ENCODE data around the gene PRELP.
A peak's percentile ranks its signal among the peaks of the same experiment; 100 is the strongest.

DNA sequence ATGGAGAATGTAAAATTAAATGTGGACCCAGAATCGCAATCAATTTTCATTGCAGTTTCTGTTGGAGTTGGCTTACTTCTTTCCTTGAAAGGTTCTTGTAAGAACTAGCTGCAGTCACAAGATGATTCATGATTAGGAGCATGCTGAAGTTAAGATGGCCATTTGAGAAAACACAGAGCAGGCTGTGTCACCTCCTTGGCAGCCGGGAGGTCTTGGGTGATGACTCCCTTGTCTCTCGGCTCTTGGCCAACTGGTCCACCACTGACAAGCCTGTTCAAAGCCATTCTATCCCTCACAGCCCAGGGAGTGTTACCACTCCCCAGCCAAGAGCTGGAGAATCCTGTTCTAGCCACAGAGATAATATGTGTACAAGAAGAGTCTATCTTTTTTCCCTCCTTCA, 58.9 kb downstream of the PRELP start:
- TF ChIP-seq, protein P1, sequence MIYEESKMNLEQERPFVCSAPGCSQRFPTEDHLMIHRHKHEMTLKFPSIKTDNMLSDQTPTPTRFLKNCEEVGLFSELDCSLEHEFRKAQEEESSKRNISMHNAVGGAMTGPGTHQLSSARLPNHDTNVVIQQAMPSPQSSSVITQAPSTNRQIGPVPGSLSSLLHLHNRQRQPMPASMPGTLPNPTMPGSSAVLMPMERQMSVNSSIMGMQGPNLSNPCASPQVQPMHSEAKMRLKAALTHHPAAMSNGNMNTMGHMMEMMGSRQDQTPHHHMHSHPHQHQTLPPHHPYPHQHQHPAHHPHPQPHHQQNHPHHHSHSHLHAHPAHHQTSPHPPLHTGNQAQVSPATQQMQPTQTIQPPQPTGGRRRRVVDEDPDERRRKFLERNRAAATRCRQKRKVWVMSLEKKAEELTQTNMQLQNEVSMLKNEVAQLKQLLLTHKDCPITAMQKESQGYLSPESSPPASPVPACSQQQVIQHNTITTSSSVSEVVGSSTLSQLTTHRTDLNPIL (CRISPR knock-in tag; IDR thresholded peaks at IDR 0.05; ENCODE audit: low read depth) = no peak
- TF ChIP-seq ZFP30 (CRISPR knock-in tag; IDR thresholded peaks at IDR 0.05) (no peak), ESRRG (CRISPR knock-in tag; IDR thresholded peaks at IDR 0.05) (no peak), ZC3H10 (CRISPR knock-in tag; IDR thresholded peaks at IDR 0.05) (peak; percentile 93), RARB (CRISPR knock-in tag; IDR thresholded peaks at IDR 0.05) (peak; percentile 90; the same call in 1 of the 2 replicates), ZNF565 (CRISPR knock-in tag; conservative IDR thresholded peaks at IDR 0.05; ENCODE audit: low read depth) (no peak), SNAI2 (CRISPR knock-in tag; IDR thresholded peaks at IDR 0.05) (no peak), ZNF70 (CRISPR knock-in tag; IDR thresholded peaks at IDR 0.05) (no peak), ARNTL (CRISPR knock-in tag; IDR thresholded peaks at IDR 0.05; ENCODE audit: borderline replicate concordance, low read depth) (no peak), CSDC2 (CRISPR knock-in tag; IDR thresholded peaks at IDR 0.05) (no peak), ZFP3 (CRISPR knock-in tag; IDR thresholded peaks at IDR 0.05) (no peak), ISL1 (CRISPR knock-in tag; IDR thresholded peaks at IDR 0.05) (no peak)

Measured in SK-N-SH treated with all-trans-retinoic acid at 6 μM for 48 hours (cell line).